BLaER1 (cell line): ENCODE results near the gene SCUBE3.
A peak's percentile ranks its signal among the peaks of the same experiment; 100 is the strongest.

Experiments used
- H3K27ac ChIP-seq: shearing (Covaris generic); formaldehyde crosslinking; 2 replicates; pipeline ENCODE4 v1.8.1; 2022
- H3K27me3 ChIP-seq: shearing (Covaris generic); formaldehyde crosslinking; 2 replicates; pipeline ENCODE4 v1.8.1; 2022
- H3K36me3 ChIP-seq: shearing (Covaris generic); formaldehyde crosslinking; 2 replicates; pipeline ENCODE4 v1.8.1; 2022
- H3K4me1 ChIP-seq: shearing (Covaris generic); formaldehyde crosslinking; 2 replicates; pipeline ENCODE4 v1.8.1; 2022
- H3K4me2 ChIP-seq: shearing (Covaris generic); formaldehyde crosslinking; 2 replicates; pipeline ENCODE4 v1.8.1; 2022
- H3K4me3 ChIP-seq: shearing (Covaris generic); formaldehyde crosslinking; 2 replicates; pipeline ENCODE4 v1.8.1; 2022
- H3K9ac ChIP-seq: shearing (Covaris generic); formaldehyde crosslinking; 2 replicates; pipeline ENCODE4 v1.8.1; 2022
- H3K9me3 ChIP-seq: shearing (Covaris generic); formaldehyde crosslinking; 2 replicates; pipeline ENCODE4 v1.8.1; 2022
- H4K20me1 ChIP-seq: shearing (Covaris generic); formaldehyde crosslinking; 2 replicates; pipeline ENCODE4 v1.8.1; 2022
- Cebpa-rat ChIP-seq: shearing (Covaris generic); IDR thresholded peaks from 2 replicates; pipeline ENCODE4 v1.8.1; 2022

The SCUBE3 gene

DNA sequence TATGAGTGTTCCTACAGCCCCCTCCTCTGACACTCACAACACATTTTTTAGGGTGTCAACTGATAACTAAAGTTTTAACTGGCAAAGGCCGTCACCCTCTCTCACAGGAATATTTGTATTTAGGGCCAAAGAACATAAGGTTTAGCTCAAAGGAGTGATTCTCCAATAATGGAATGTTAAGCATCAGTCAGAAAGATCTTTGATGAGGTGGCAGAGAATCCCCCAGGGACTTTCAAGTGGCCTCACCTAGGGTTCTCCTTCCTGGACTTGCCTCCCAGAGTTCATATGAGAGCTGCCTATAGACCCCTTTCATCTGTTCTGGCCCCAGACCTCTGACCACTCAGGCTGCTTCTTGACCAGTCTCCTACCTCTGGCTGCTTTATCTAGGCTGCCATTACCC is 7.4 kb upstream of the SCUBE3 start:
- no peak overlapping the region for H3K9ac ChIP-seq
- no peaks in the 10 kb centered on the region for H4K20me1 ChIP-seq
- H3K4me2 ChIP-seq = no peak overlapping the region
- H3K4me1 ChIP-seq = peaks cover 16% of the 10 kb centered on the region
- no peaks in the 10 kb centered on the region for H3K9me3 ChIP-seq
- no peak for TF ChIP-seq Cebpa-rat
- no peaks in the 10 kb centered on the region for H3K36me3 ChIP-seq
- H3K4me3 ChIP-seq = no peak overlapping the region
- H3K27me3 ChIP-seq = peaks cover 5% of the 10 kb centered on the region; the same call in 1 of the 2 replicates
- H3K27ac ChIP-seq = no peak overlapping the region

DNA sequence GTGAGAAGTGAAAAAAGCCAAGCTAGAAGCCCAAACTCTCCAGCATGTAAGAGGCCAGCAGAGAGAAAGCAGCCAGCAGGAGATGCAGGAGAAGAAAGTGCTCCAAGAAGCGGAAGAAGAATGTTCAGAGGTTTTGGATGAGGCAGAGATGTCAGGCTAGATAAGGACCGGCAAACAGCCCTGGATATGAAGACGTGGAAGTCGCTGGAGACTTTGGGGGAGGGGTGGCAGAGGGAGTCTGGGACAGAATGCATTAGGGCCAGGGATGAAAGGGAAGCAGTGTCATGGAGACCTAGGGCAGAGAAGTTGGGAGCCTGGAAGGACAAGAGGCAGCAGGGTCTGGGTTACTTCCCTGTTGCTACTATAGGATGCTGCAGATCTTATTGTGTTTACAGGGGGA is 5.3 kb upstream of the SCUBE3 start:
- no peak overlapping the region for H3K4me3 ChIP-seq
- peak overlapping the region; percentile 43 for H3K4me2 ChIP-seq
- H3K4me1 ChIP-seq = peaks cover 28% of the 10 kb centered on the region
- no peaks in the 10 kb centered on the region for H3K36me3 ChIP-seq
- no peak for TF ChIP-seq Cebpa-rat
- H3K27me3 ChIP-seq = peaks cover 26% of the 10 kb centered on the region
- peaks cover 12% of the 10 kb centered on the region; the same call in 1 of the 2 replicates for H4K20me1 ChIP-seq
- H3K9me3 ChIP-seq = no peaks in the 10 kb centered on the region
- H3K27ac ChIP-seq = no peak overlapping the region
- no peak overlapping the region for H3K9ac ChIP-seq

DNA sequence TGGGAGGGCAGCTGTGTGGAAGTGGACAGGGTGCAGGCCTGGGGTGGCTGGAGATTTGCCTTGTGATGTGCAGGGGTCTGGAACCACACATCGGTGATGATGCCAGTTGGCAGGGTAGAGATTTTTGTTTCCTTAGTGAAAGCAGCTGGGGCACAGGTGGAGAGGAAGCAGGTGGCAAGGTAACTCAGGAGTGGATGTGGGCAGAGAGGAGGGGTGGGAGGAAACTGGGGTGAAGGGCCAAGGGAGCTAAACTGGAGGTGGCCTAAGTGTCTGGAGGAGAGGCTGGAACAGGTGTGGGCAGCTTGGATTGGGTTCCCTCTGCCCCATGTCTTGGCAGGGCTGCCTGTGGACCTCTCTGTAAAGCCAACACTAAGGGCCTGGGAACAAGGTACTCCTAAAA is 4.7 kb upstream of the SCUBE3 start:
- Histone ChIP-seq H3K27ac (no peak overlapping the region), H3K9ac (no peak overlapping the region), H3K9me3 (no peaks in the 10 kb centered on the region), H4K20me1 (peaks cover 18% of the 10 kb centered on the region), H3K4me1 (peaks cover 34% of the 10 kb centered on the region), H3K4me2 (peak overlapping the region; percentile 43; the same call in 1 of the 2 replicates), H3K4me3 (no peak overlapping the region), H3K36me3 (no peaks in the 10 kb centered on the region), H3K27me3 (peaks cover 33% of the 10 kb centered on the region)
- no peak for TF ChIP-seq Cebpa-rat

DNA sequence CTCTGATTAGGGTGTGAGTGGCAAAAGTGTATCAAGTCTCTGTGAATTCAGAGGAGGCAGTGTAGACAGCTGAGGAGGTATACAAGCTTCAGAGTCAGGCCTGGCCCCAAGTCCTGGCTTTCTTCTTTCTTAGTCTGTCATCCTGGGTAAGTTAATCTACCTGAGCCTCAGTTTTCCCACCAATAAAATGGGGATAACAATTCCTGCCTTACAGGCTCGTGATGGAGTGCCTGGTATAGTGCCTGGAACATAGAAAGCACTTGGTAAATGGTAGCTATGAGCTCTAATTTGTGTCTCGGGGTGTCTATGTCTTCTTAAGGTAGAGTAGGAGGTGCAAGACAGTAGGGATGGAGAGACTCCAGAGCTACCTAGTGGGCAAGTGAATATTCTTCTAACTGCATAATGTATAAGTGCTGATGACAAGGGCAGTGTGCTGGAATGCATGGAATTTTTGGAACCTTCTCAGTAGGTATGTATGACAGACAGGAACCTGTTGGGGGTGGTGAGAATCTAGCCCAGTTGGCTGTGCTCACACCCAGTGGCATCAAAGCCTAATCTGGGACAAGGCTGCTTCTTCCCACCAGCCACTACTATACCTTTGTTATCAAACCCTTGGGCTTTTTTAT is 4.0 kb upstream of the SCUBE3 start:
- Histone ChIP-seq H3K27ac (no peak overlapping the region), H3K4me1 (peaks cover 39% of the 10 kb centered on the region), H3K27me3 (peaks cover 39% of the 10 kb centered on the region), H3K4me2 (no peak overlapping the region; the same call in 1 of the 2 replicates), H3K9me3 (no peaks in the 10 kb centered on the region), H3K36me3 (no peaks in the 10 kb centered on the region), H3K9ac (no peak overlapping the region), H4K20me1 (peaks cover 24% of the 10 kb centered on the region), H3K4me3 (no peak overlapping the region)
- TF ChIP-seq Cebpa-rat = no peak

DNA sequence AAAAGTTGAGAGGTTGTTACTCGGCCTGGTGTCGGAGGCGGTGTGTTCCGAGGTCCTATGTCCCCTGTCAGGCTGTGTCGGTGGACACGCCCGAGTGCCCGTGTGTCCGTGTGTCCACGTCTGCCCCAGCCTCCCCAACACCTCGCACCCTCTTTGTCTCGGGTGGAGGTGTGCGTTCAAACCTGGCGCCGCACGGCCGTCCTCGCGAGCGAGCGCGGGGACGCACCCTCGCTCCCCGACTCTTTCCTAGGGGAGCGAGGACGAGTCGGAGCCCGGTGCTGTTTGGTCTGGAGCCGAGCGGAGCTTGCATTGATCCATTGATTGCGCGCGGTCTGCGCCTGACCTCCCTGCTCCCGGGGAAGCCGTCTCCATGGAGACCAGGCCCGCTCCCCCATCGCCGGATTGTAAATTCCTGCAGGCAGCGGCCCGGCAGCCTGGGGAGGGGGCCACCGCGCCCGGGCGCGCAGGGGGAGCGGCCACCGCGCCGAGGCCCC is 411 bp upstream of the SCUBE3 start:
- H3K4me3 ChIP-seq = no peak overlapping the region
- peaks cover 57% of the 10 kb centered on the region for H4K20me1 ChIP-seq
- no peaks in the 10 kb centered on the region for H3K36me3 ChIP-seq
- H3K4me1 ChIP-seq = peaks cover 44% of the 10 kb centered on the region
- H3K4me2 ChIP-seq = peak overlapping the region; percentile 96
- H3K27me3 ChIP-seq = peaks cover 73% of the 10 kb centered on the region
- no peaks in the 10 kb centered on the region for H3K9me3 ChIP-seq
- TF ChIP-seq Cebpa-rat = no peak
- H3K27ac ChIP-seq = no peak overlapping the region
- no peak overlapping the region for H3K9ac ChIP-seq

DNA sequence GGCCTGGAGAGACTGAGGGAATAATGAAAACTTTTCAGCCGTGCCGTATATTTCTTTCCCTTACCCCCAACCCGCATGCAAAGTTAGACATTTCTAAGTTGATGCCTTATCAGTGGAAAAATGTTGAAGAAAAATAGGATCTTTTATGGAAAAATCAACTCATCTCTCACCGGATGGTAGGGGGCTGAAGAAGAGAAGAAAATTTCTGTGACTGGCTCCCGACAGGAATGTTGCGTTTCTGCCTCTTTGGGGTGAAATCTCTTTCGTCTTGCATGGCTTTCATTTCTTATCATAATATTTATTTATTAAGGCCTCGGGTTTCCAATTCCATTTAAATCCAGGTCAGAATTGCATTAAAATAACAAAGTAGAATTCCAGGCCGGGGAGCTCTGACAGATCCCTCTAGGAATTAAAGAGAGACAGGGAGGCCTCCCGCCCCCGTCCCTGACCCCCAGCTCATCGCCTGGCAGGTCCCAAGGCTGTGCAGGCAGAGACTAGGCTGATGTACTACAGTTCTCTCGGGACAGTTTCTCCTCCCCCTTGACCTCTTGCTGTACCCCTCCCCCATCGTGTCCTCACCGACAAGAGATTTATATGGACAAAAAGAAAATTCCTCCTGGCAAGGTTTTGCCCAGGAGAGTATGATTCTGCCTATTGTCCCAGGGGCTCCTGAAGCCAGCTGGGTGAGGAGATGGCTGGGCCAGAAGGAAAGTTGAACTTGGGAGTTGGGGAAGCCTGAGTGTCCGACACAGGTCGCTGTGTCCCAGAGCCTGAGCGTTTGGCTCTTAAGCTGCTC is 1.3 kb downstream of the SCUBE3 start:
- H3K4me1 ChIP-seq = peaks cover 50% of the 10 kb centered on the region
- no peak overlapping the region for H3K27ac ChIP-seq
- no peak overlapping the region for H3K4me2 ChIP-seq
- TF ChIP-seq Cebpa-rat = no peak
- H3K27me3 ChIP-seq = peaks cover 79% of the 10 kb centered on the region
- H3K9ac ChIP-seq = no peak overlapping the region
- H4K20me1 ChIP-seq = peaks cover 69% of the 10 kb centered on the region
- H3K9me3 ChIP-seq = no peaks in the 10 kb centered on the region
- H3K36me3 ChIP-seq = no peaks in the 10 kb centered on the region
- H3K4me3 ChIP-seq = no peak overlapping the region

DNA sequence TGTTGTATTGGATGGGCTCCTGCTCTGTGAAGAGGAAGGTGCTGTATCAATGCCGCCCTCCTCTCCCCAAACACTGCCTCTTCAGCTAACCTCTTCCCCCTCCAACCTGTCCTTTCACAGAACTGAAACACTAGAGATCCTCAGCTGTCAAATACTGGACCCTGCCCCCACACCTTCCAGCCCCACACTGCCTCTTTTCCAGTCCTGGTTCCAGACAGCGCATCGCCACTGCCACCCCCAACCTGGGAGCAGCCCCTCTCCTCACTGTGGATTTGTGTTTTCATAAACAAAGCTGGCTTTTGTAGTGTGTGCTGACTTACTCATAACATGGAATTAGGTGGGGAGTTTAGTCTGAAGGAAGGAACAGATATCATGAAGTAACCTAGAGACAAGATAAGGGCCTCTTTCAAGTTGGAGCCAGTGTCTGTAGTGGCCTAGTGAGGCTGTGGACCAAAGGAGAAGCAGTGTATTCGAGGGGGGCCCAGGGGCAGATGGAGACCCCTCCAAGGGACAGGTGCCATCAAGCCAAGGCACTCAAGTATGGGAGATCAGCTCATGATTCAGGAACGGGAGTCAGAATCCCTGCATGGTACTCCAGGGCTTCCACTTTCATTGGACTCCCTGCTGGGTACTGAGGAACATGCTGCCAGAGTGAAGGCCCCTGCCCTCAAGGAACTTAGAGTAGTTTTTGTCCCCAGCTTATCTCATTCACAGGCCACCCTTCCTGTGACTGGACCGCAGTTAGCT is 2.1 kb downstream of the SCUBE3 start:
- TF ChIP-seq Cebpa-rat = no peak
- no peak overlapping the region for H3K9ac ChIP-seq
- H3K9me3 ChIP-seq = no peaks in the 10 kb centered on the region
- H3K4me3 ChIP-seq = no peak overlapping the region
- no peaks in the 10 kb centered on the region for H3K36me3 ChIP-seq
- H3K4me1 ChIP-seq = peaks cover 57% of the 10 kb centered on the region
- H3K27ac ChIP-seq = no peak overlapping the region
- H3K4me2 ChIP-seq = no peak overlapping the region
- peaks cover 71% of the 10 kb centered on the region for H4K20me1 ChIP-seq
- peaks cover 79% of the 10 kb centered on the region for H3K27me3 ChIP-seq

DNA sequence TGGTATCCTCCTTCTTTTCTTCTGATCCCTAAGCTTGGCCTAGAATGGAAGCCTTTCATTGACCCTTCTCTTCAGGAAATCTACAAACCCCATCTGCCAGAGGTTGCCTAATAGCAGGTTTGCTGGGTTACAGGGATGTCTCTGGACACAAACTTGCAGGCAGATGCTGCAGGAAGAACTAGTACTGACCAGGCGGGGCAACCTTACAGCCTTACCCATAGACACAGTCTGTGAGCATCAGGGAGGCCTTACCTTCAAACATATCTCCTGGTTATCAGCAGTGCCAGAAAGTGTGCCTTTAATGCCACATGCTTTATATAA is 2.6 kb downstream of the SCUBE3 start:
- Histone ChIP-seq H3K4me1 (peaks cover 61% of the 10 kb centered on the region), H3K27ac (no peak overlapping the region), H3K4me2 (no peak overlapping the region), H4K20me1 (peaks cover 76% of the 10 kb centered on the region), H3K9me3 (no peaks in the 10 kb centered on the region), H3K4me3 (no peak overlapping the region), H3K36me3 (no peaks in the 10 kb centered on the region), H3K27me3 (peaks cover 73% of the 10 kb centered on the region), H3K9ac (no peak overlapping the region)
- TF ChIP-seq Cebpa-rat = no peak

DNA sequence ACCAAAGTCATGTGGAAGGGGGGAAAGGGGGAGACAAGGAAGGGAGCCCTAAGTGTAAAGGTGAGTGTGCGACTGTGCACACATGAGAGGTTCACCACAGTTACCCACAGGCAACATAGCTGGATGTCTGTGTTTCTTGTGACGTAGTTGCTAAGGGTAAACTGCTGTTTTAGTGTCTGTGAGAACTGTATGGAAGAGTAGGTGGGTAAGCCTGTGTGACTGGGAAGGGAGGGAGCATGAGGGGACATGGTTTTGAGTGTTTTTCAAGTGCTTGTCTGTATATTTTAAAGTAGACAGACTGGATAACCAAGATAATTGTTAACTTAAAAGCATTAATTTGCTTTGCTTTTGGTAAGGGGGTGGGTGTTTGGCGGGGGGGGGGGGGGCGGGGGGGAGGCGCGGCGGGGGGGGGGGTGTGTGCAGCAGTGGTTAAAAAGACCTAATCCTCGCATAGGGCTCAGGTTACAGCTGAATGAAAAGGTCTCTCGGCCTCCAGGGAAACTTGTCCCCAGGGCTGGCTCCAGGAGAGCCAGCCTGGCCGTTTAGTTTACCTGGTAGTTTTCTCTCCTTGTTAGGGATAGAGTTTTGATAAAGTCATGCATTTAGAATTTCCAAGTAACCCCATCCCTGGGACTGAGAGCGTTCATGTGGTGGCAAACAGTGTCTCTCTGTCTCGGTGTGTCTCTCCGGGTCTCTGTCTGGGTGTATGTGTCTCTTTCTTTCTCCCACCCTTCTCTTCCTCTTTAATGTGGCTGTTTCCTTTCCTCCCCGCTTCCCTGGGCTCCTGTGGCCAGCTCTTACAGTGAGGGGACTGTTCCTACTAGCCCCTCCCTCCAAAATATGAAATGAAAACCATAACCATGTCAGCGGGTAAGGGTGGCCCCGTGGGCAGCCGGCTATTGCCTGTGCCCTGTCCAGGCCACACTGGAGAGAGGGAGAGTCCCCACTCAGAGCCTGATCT is 3.4 kb downstream of the SCUBE3 start:
- H3K36me3 ChIP-seq = no peaks in the 10 kb centered on the region
- H3K4me2 ChIP-seq = peak overlapping the region; percentile 34
- no peak overlapping the region for H3K9ac ChIP-seq
- peaks cover 66% of the 10 kb centered on the region for H3K27me3 ChIP-seq
- peaks cover 77% of the 10 kb centered on the region for H4K20me1 ChIP-seq
- no peak overlapping the region for H3K27ac ChIP-seq
- H3K4me1 ChIP-seq = peaks cover 61% of the 10 kb centered on the region
- no peak for TF ChIP-seq Cebpa-rat
- no peak overlapping the region for H3K4me3 ChIP-seq
- H3K9me3 ChIP-seq = no peaks in the 10 kb centered on the region
